ENCODE results near the gene TGFB1I1. TPM values are rescaled to one million over a fixed set of nuclear protein-coding genes. Genes with fewer than 3 reads are reported as not detected.
A peak's percentile ranks its signal among the peaks of the same experiment; 100 is the strongest.
"Not testable (repeated sequence)": the region's sequence is repeated elsewhere in the genome, so short reads cannot be mapped to it uniquely, and the experiment has no call there.

TGFB1I1 gene
- total RNA-seq, 1 experiment from 2014 or later: 29.8 TPM

- DNase-seq (ENCODE audit: low spot score): no peak
These were observed 594 bp upstream of the TGFB1I1 start for GRCh38 chr16:31471241-31471874.

DNA sequence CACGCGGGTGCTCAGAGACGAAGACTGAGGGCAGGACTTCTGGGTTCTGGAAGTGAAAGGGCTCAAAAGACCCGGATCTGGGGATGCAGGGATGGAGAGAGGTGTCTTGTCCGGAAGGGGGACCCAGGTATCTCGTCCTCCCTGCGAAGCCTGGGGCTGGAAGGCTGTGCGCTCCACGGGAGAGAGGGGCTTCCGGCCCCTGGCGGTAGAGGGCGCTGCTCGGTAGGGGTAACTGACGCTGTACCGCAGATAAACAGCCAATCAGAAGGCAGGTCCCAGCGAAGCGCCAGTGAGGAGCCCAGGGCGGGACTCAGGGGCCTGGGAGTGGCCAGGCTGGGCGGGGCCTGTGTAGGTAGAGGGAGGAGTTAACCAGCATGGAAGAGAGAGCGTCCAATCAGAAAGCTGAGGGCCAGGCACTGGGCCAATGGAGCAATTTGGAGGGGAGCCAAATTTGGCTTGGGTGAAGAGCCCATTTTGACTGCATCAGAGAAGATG, 804 bp downstream of the TGFB1I1 start:
- DNase-seq (ENCODE audit: low spot score): peak; percentile 87

- no peak for DNase-seq (ENCODE audit: low spot score)
These were observed 1.5 kb downstream of the TGFB1I1 start for GRCh38 chr16:31473264-31473984.

DNA sequence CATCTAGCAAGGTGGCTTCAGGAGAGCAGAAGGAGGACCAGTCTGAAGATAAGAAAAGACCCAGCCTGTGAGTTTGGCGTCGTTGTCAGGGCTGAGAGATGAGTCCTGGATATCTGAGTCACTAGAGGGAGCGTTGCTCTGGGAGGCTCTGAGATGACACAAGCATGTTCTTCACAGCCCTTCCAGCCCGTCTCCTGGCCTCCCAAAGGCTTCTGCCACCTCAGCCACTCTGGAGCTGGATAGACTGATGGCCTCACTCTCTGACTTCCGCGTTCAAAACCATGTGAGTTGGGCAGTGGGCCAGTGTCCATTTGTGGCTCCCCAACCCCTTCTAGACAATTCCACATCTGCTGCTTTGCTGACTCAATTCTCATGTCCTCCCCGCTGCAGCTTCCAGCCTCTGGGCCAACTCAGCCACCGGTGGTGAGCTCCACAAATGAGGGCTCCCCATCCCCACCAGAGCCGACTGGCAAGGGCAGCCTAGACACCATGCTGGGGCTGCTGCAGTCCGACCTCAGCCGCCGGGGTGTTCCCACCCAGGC, 2.3 kb downstream of the TGFB1I1 start:
- no peak for DNase-seq (ENCODE audit: low spot score)

DNA sequence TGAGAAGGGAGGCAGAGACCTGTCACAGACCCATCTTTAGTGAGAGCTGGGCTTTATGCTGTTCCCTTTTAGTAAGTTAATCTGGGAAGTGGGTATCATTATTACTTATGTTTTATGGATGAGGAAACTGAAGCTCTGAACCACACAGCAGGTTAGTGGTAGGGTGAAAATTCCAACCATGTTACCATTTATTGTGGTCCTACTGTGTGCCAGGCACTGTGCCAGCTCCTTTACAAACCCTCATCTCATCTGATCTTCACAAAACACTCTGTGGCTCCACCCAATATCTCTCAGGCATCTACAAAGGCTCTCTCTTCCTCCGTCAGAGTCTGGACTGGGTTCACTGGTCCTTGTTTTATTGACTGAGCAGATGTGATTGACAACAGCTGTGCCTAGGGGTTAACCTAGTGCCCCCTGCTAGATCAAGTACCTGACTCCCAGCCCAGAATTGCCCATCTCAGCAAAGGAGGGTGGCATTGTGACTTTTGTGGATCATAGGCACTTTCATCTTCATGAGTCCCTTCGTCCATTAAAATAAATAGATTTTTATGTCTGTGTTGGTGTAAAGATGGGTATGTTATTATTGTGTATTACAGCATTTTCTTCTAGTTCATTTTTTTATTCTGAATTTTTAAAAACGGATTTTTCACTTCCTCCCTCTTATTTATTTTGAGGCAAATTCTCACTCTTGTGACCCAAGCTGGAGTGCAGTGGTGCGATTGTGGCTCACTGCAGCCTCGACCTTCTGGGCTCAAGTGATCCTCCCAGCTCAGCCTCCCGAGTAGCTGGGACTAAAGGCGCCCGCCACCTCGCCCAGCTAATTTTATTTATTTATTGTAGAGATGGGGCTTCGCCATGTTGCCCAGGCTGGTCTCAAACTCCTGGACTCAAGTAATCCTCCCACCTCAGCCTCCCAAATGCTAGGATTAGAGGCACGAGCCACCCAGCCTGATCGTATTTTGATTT, 3.1 kb downstream of the TGFB1I1 start:
- no peak for DNase-seq (ENCODE audit: low spot score)

DNA sequence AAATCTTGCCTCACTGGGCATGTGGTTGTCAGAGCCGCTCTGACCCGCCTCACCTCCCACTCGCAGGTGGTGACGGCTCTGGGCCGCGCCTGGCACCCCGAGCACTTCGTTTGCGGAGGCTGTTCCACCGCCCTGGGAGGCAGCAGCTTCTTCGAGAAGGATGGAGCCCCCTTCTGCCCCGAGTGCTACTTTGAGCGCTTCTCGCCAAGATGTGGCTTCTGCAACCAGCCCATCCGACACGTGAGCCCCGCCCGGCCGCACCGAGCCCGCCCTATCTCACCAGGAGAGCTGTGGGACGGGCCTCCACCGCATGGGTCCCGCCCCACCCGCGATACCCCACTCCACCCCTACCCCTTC, 4.0 kb downstream of the TGFB1I1 start:
- DNase-seq (ENCODE audit: low spot score): no peak

- DNase-seq (ENCODE audit: low spot score): no peak
These were observed 4.6 kb downstream of the TGFB1I1 start for GRCh38 chr16:31476303-31477219.

- DNase-seq (ENCODE audit: low spot score): no peak
These were observed 5.6 kb downstream of the TGFB1I1 start for GRCh38 chr16:31477220-31478216.

DNA sequence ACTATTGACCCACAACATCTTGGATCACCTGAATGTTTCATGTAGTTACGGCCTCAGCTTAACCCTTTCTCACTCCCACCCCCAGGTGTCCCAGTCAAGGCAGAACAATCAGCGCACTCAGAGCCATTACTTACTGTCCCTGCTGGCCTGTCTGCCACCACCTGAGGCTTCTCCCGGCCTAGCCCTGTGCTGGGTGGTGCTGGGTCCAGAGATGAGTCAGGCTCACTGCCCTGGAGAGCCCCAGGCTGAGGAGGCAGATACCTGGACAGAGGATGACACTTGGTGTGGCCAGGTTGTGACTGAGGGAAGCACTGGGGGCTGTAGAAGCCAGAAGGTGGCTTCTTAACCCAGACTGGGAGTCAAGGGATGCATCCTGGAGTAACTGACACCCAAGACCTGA, 7.0 kb downstream of the TGFB1I1 start:
- no peak for DNase-seq (ENCODE audit: low spot score)

DNA sequence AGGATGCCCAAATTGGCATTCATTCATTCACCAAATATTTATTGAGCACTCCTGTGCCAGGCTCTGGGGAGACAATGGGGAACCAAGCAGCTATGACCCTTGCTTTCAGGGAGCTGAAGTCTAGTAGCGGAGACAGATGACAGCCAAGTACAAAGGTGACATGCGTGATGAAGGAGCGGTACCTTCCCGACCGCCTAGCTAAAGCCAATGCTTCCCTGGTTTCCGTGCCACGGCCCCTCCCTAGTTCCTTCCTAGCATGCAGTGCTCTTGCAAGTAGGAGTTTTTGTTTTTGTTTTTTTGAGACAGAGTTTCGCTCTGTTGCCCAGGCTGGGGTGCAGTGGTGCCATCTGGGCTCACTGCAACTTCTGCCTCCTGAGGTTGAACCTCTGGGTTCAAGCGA, 7.8 kb downstream of the TGFB1I1 start:
- DNase-seq (ENCODE audit: low spot score): no peak

DNA sequence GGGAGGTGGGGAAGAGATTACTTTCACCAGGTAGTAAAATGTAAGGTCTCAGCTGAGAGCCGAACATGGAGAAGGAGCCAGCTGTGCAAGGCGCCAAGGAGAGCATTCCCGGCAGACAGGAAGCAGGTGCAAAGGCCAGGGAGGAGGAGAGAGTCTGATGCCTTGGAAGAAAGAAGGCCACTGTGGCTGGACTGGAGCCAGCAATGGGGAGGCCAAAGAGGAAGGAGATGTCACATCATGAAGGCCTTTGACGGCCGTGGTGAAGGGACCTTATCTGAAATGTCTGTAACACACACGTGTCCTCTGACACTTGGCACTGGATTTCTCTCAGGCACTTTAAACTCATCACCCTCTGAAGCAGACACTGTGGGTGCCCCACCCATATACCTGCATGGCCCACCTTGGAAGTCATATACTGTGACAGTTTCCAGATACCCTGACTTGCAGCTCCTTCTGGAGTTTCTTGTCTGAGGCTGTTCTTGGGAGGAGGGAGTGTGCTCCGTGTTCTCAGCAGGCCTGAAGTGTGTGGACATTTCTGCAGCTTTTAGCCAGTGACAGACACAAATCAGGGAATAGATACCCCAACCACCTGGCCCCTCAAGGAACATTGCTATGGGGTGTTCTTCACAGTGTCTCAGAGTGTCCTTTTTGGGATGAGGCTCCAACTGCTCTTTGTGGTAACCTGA, 9.0 kb downstream of the TGFB1I1 start:
- DNase-seq (ENCODE audit: low spot score): no peak

- no peak for DNase-seq (ENCODE audit: low spot score)
These were observed 11.1 kb downstream of the TGFB1I1 start, which contains the start of gene SLC5A2 for GRCh38 chr16:31483081-31483480. Gene SLC5A2, plus strand, starts transcription at chr16:31483123. Its CDS starts 14 bp downstream, at chr16:31483137.

GRCh38 chr16:31484048-31484447, 12.1 kb downstream of the TGFB1I1 start:
- not testable (repeated sequence) for DNase-seq (ENCODE audit: low spot score)

DNA sequence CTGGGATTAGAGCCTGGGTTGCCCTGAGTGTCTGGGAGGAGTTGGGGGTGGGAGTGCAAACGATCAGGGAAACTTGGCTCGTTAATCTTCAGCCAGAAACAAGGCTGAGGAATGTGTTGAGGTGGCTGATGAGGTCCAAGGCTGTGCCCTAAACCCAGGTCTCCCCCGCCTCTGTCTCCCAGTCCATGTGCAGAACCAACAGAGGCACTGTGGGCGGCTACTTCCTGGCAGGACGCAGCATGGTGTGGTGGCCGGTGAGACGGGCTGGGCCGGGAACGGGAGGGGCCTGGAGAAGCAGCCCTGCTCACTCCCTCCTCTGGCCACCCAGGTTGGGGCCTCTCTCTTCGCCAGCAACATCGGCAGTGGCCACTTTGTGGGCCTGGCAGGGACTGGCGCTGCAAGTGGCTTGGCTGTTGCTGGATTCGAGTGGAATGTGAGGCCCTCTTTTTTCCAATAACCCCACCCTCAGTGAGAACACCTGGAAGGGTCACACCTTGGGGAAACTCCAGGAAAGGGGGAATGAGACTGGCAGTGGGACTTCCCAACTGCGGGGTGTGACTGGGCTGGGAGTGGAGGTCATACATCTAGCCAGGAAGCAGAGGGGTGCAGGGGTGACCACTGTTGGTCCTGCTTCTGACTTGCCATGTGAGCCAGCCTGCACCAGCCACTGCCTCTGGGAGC, 12.7 kb downstream of the TGFB1I1 start:
- DNase-seq (ENCODE audit: low spot score): no peak

GRCh38 chr16:31485571-31485970, 13.6 kb downstream of the TGFB1I1 start:
- DNase-seq (ENCODE audit: low spot score): no peak

GRCh38 chr16:31486045-31486444, 14.1 kb downstream of the TGFB1I1 start:
- DNase-seq (ENCODE audit: low spot score): no peak

DNA sequence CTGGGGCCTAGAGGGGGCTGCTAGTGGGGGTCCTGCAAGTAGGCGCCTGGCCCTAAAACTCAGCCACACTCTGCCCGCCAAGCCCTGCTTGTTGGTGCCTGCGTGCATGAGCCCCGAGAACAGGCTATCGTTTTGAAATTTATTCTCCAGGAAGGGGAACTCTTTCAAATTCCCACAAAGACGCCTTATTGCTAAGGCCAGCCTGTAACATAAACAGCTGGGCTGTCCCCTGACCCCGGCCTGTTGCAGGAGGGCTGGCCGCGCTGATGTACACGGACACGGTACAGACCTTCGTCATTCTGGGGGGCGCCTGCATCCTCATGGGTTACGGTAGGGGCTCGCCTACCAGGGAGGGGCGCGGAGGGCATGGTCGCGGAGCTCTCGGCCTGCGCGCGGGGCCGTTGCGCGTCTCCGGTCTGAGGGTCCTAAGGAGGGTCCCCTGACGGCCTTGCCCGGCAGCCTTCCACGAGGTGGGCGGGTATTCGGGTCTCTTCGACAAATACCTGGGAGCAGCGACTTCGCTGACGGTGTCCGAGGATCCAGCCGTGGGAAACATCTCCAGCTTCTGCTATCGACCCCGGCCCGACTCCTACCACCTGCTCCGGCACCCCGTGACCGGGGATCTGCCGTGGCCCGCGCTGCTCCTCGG, 15.2 kb downstream of the TGFB1I1 start:
- no peak for DNase-seq (ENCODE audit: low spot score)

All from A172 (cell line).